Dedifferentiated amniotic fluid mesenchymal stem cell (primary cell): ENCODE measurements around the gene UNC79.

ENCODE experiments used
- DNase-seq: peaks from one replicate; pipeline ENCODE4 v3.0.0-alpha.2; 2016; ENCODE audit errors: extremely low spot score

UNC79 gene

DNA sequence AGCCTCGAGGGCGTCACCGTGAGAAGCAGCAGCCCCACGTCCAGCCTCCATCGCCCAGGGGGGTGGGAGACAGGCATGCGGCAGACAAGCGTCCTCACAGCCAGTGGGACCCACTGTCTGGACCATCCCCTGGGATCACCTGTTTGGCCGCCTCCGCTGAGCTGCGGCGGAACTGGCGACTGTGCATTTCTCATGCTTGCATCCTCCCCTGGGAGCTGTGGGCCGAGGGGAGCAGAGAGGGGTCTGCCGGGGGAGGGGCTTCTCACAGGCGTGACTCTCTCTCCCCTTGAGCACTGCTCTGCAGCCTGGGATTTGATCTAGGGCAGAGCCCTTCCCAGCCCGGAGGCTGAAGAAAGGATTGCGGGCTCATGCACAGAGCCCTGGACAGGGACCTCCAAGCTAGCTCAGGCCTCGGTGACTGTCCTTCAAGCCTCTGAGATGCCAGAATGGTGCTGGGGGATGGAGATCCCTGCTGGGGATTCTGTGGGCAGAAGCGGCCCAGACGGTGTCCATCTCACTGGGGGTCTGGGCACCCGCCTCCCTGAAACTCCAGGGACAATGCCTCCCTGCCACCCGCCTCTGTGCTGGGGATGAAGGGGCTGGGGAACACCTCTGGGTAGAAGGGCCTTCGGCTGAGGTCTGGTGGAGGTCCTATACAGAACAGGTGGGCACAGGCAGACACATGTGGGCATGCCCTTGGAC is 296.5 kb downstream of the UNC79 start:
- DNase-seq, result no peak

DNA sequence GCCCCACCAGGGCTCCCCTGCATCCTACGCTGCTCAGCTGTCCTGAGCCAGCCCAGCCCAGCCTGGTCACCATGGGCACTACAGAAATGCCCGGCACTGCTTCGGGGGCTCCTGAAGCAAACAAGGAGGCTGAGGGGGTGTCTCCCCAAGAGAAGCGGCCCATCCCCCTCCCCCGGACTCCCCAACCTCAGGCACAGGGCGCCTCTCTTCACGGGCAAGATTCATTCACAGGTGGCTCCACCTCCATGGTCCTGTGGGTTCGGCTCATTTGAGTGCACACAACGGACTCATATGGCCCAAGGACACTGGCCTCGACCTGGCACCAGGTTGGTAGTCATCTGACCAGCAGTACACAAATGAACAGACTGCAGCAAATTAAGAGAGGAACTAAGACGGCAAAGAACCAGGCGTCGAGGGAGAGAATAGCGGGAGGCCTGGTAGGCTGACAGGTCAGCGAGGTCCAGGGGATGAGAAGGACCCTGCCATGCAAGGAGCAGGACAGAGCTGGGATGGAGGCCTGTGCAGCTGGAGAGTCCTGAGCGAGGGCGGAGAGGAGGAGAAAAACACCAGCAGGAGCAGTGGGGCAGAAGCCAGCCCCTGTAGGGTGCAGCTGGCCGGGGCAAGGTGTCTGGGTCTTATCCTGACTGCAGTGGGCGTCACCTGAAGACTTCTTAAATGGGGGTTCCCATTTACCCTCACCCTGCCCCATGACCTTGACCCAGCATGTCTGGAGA is 297.3 kb downstream of the UNC79 start:
- DNase-seq, result no peak

GRCh38 chr14:93728651-93729016 is 297.9 kb downstream of the UNC79 start:
- no peak for DNase-seq

DNA sequence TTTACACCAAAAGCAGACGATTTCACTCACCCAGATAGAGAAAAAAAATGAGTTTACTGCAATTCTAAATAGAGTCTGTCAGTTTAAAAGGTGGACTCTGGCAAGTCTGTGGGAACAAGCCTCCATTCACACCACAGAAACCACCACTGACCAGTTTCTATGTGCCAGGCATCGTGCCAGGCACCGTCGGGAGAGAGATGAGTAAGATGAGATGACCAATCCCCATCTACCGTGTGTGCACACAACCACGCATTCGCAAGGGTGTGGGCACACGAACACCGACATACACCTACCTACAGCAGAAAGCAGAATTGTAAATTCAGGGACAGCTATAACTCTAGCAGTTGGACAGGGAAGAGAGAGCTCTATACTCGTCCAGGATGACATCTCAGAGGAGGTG is 299.3 kb downstream of the UNC79 start:
- no peak for DNase-seq

- DNase-seq, result no peak
Observed at GRCh38 chr14:93731753-93732152, 301.0 kb downstream of the UNC79 start.

GRCh38 chr14:93732524-93732923 is 301.8 kb downstream of the UNC79 start:
- no peak for DNase-seq

DNA sequence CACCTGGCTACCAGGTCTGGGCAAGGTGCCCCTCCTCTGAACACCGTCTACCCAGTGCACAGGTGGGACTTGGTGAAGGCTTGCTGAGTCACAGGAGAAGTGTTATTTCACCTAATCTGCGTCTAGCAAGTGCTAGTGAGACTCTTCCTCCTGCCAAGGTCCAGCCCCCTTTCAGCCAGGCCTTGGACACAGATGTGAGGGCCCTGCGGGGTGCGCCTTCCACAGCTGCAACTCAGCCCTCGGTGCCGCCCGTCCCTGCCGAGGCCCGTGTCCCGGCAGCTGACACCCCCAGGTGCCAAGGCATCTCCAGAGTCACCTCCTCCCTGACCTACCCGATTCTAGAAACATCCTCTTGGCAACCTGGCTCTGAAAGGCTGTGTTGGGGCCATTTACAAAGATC is 302.5 kb downstream of the UNC79 start:
- DNase-seq, result no peak

DNA sequence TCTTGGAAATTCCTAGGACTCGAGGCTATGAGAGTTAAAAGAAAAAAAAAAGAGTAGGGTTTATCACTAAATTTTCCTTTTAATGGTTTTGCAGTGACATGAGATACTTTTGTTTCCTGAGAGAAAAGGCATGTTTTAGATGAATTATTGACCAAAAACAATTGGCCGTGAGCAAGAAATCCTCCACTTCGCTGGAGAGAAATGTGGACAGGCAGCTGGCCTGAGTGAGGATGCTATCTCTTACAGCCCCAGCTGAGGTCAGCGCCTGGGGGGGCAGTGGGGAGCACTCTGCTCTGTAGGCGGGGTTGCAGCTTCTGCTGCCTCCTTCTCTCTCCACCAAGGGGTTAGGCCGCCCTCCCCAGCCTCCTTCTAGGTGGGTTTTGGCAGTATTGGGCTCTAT is 302.9 kb downstream of the UNC79 start:
- no peak for DNase-seq

- no peak for DNase-seq
Observed at GRCh38 chr14:93734086-93734822, 303.5 kb downstream of the UNC79 start.

- DNase-seq, result no peak
Observed at GRCh38 chr14:93735206-93735605, 304.5 kb downstream of the UNC79 start.

GRCh38 chr14:93736378-93737014 is 305.8 kb downstream of the UNC79 start:
- DNase-seq, result no peak

- DNase-seq, result no peak
Observed at GRCh38 chr14:93737634-93738033, 306.9 kb downstream of the UNC79 start.

DNA sequence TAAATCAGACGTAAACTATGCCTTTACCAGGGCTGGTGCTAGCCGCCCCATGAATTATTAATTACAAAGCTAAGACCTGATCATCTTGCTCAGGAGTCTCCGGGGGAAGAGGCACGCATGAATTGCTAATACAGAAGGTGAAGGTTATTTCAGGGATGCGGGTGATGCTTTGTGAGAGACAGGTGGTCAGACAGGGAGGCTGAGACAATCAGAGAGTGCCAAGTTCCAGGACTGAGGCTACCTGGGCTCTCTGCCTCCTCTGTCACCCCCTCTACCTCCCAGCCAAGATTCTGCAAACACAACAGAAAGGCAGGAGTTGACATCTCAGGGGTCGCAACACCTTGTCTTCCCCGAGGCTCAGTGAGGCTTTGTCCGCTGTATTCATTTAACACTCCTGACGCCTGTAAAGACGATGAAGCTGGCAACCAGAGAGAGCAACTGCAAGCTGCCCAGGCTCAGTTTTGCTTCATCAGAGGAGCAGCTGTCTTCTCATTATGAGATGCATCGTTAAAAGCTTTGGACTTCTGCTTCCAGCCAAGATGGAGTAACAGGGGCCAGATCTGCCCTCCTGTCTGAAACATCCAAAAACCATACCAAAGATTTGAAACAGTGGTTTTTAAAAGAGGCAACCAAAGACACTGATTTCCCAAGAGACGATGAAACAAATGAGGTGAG is 311.0 kb downstream of the UNC79 start:
- no peak for DNase-seq

GRCh38 chr14:93742761-93743160 is 312.0 kb downstream of the UNC79 start:
- no peak for DNase-seq

DNA sequence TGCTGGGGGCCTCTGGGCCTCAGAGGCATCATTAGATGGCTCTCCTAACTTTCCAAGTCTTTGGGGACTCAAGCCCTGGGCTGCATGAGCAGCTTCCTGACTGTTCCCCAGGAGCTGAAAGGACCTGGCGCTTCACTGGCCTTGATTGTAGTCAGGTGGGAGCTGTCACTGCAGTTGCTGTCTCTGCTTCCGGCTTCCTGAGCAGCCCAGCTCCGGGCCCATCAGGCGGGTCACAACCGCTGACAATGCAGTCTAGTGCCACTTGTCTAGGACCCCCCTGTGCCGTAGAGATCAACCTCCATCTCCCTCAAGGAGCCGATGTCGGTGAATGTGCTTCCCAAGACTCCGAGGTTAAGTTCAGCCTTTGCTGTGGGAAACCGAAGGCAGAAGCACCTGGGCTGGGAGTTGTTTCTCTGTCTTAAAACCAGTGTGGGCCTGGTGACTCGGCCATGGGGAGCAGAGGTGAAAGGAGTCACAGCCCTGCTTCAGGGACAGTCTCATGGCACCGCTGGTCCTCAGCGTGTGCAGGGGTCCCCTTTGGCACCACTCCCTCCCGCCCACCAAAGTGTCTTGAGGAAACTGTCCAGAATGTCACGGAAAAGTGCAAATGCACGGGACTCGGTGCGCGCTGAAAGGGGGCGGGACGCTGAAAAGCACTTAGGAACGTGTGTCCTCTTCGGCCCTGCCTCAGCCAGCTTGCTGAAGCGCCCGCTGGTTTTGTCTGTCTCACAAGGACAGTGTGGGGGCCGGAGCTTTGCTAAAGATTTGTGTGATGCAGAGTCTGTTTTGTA is 312.7 kb downstream of the UNC79 start:
- DNase-seq, result no peak

GRCh38 chr14:93744176-93744575 is 313.4 kb downstream of the UNC79 start:
- no peak for DNase-seq

GRCh38 chr14:93744876-93745275 is 314.1 kb downstream of the UNC79 start:
- no peak for DNase-seq

DNA sequence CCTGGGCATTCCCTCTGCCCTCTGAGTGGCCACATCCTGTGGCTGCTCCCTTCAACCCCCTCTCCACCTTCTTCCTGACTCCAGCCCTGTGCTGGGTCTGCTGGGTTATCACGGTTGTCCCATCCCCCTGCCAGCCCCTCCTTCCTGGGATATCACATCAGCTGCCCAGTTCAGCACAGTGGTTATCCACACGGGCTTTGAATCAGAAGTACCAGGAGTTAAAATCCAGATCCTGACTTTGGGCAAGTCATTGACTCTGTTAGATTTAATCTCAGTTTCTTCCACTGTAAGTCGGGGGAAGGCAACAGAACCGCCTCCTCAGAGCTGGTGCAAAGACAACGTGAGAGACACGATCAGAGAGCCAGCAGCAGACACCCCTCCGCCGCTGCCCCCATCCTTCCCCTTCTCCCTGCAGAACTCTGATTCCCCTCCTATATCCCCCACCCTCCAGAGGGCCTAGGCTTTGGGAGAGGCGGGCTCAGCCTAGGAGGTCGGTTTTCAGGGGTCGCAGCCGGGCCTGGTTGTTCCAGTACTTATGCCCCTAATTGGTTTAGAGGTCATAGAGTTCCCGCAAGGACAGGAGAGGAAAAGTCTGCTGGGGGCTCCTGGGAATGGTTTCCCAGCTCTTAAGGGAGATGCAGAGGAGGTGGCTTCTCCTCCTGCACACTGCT is 315.0 kb downstream of the UNC79 start:
- DNase-seq, result no peak

GRCh38 chr14:93747102-93747501 is 316.4 kb downstream of the UNC79 start:
- no peak for DNase-seq

DNA sequence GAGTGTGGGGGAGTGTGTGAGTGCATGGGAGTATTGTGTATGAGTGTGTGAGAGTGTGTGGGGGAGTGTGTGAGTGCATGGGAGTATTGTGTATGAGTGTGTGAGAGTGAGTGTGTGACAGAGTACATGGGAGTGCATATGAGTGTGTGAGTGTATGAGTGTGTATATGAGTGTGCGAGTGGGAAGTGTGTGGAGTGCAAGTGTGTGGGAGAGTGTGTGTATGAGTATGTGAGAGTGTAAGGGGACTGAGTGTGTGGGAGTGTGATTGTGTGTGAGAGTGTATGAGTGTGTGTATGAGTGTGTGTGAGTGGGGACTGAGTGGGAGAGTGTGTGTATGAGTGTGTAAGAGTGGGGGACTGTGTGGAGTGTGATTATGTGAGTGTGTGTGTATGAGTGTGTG is 316.8 kb downstream of the UNC79 start:
- no peak for DNase-seq
